SH-SY5Y (cell line): ENCODE measurements around the gene SLC26A11.

Source experiments
- GATA2 ChIP-seq: IDR thresholded peaks from 2 replicates; pipeline ENCODE4 v1.6.1; 2011; ENCODE audit warnings: mild to moderate bottlenecking, low read depth, low read length
- GATA3 ChIP-seq: IDR thresholded peaks from 2 replicates; pipeline ENCODE4 v1.6.1; 2011; ENCODE audit warnings: low read depth, mild to moderate bottlenecking, low read length, moderate library complexity

GRCh38 chr17:80260791-80261158, 40.5 kb downstream of the SLC26A11 start, which contains the start of gene RNF213:
- TF ChIP-seq GATA2 (no peak), GATA3 (no peak)
